HTERT RPE-1 (cell line): ENCODE results near the gene AHRR.

Source experiments
- in situ Hi-C: fragments of 300-500 bp; cut with MboI; formaldehyde crosslinking; loops from 4 replicates; pipeline ENCODE4 v1.14.3; 2020; ENCODE audit warnings: low sequenced_read_pairs

AHRR gene

DNA sequence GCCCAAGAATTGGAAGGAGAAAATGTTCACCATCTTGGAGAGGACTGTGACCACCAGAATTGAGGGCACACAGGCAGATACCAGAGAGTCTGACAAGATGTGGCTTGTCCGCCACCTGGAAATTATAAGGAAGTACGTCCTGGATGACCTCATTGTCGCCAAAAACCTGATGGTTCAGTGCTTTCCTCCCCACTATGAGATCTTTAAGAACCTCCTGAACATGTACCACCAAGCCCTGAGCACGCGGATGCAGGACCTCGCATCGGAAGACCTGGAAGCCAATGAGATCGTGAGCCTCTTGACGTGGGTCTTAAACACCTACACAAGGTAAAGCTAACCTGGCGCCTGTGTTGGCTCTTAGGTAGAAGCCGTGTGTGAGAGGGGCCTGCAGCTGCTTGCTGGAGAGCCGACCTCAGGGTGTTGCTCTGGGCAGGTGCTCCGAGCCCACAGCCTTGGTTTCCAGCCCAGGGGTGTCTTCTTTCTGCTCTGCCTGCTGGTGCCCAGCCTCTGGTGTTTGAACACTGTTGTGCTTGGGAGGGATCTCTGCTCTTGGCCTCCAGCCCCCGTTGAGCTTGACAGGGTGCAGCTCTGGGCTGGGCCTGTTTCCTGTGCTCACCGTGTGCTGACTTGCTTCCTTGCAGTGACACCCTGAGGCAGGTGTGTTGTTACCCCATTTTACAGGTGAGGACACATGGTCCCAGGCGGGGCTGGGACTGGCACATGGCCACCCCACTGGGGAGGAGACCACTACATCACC lies 132.4 kb downstream of the AHRR start:
- in situ Hi-C loops: no loop called here

DNA sequence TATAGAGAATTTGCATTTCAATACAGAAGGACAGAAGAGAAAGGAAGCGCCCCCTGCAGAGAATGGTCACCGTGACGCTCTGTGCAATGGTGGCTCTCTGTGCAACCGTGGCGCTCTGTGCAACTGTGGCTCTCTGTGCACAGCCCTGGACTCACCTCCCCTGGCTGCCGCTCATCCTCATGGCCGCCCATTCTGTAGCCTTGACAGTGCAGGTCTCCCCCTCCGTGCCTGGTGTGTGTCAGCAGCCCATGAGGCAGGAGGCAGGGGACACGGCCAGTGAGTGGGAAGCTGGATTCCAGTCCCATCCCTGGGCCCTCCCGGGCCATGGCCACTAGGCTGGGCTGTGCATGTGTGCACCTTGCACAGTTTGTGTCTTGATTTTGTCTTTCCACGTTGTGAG lies 133.4 kb downstream of the AHRR start:
- in situ Hi-C loops: no loop called here

DNA sequence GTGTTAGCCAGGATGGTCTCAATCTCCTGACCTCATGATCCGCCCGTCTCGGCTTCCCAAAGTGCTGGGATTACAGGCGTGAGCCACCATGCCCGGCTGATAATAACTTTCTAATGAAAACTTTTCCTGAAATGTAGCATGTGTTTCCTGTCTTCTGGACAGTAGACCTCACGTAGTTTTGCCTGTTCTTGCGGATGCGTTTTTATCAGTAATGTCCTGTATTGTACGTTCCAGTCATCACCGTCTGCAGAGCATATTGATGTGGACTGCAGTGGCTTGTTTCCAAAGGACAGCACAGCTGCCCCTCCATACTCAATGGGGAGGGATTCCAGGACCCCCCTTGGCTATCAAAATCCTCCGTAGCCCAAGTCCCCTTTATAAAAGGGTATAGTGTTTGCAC lies 134.3 kb downstream of the AHRR start:
- in situ Hi-C loops: no loop called here

DNA sequence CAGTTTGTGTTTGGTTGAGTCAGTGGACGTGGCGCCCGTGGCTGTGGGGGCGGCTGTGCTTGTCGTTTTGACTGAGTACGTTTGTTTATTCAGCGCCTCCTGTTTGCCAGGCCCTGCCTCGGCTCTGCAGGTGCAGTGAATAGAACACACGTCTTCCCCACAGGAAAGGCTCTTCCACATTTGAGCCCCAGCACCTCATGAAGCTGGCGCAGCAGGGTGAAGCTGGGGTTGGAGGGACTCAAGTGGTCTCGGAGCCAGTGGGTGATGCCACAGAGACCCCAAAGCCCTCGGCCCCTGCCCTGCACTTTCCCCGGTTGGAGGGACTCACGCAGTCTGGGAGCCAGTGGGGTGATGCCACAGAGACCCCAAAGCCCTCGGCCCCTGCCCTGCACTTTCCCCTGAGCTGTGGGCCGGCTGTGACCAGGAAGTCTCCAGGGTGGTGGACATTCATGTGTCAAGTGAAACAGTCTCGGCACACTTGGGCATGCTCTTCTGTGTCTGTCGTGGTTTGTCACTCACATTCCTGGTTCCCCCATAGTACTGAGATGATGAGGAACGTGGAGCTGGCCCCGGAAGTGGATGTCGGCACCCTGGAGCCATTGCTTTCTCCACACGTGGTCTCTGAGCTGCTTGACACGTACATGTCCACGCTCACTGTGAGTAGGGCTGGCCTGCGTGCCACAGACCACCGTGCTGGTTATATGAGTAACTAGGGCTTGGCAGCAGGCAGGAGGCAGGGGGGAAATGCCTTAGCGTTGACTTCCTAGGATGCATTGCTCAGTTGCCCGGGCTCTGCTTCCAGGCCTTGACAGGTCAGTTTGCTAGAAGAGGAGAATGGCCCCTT lies 135.1 kb downstream of the AHRR start:
- in situ Hi-C loops: no loop called here

DNA sequence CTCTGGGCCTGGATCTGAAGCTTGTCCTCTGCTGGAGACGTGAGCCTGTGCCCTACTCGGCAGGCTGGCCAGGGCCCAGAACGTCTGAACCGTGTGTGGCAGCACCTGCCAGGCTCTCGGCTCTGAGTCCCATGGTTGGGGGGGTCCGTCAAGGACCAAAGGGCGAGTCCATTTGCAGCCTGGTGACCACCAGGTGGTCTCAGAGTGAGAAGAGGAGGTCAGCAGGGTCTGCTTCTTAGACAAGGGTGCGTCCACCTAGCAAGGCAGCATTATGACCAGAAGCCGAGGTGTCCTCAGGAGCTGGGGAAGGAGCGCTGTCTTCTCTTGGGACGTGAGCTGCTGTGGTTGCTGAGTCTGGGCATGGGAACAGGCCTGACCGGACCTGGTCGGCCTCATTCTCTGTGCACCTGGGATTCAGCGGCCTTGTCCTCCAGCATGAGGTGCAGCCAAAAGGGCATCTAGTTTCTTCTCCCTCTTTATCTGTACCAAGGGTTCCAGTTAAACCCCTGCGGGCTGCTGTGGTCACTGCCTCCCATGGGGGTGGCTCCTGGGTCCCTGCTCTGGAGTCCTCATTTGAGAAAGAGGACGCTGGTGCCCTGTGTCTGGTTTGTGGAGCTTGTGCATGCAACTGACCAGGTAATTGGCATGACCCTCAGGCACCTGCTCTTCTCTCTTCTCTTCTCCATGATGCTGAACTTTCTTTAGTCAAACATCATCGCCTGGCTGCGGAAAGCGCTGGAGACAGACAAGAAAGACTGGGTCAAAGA lies 135.9 kb downstream of the AHRR start:
- in situ Hi-C loops: no loop called here

DNA sequence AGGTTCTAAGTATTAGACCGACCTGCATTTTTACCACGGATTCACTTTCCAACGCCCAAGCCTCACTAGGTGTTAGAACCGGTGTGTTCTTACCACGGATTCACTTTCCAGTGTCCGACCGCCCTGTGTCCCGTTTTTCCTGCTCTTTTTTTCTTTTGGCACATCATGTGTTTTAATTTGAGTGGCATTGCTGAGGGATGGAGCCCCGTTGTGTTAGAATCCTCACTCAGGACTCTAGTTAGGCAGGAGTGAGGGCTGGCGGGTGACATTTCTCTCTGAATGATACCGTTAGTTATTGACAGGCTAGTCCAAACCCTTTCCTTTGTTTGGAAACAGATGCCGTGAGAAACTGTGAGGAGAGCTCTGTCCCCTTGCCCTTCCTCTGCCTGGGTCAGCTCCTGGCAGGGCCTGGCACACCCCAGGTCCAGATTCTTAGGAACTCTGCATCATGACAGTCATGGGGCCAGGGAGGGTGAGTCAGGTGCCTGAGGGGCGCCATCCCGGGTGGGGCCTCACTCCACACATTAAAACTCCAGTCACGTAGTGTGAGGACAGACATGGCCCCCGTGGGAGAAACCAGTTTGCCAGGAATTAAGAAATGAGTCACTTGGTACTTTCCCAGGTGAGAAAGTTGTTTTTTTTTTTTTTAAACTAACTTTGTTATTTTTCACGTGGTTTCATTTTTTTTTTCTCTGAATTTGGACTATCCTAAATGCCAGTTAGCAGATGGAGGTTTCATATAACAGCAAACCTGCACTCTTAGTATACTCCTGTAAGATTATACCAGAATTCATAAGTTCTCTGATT lies 137.2 kb downstream of the AHRR start:
- in situ Hi-C loops: no loop called here

DNA sequence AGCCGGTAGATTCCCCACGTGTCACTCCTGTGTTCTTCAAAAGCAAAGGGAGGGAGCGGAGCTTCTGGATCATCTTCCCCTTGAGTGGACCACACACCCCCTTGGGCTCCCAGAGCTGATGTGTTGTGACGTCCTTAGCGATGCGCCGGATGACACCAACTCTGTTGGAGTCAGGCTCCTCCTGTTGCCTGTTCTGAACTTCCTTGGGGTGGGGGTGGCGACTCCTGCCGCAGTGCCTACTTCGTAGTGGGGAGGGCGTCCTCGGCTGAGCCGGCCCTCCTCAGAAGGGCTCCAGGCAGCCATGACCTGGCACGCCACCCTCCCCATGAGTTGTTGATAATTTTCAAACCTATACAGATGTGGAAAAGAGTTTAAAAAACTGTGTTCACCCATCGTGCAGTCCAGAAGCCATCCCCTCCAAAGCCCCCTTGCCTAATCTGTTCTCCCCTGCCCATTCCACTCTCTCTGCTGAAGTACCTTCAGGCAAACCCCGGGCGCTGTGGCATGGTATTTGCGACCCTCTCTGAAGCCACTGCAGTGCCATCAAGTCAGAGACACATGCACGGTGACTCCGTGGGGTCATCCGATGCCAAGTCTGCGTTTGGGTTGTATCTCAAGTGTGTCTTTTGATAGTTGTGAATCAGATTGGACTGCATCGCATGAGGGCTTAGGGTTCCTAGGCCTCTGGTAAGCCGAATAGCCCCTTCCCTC lies 138.2 kb downstream of the AHRR start:
- in situ Hi-C loops: no loop called here

DNA sequence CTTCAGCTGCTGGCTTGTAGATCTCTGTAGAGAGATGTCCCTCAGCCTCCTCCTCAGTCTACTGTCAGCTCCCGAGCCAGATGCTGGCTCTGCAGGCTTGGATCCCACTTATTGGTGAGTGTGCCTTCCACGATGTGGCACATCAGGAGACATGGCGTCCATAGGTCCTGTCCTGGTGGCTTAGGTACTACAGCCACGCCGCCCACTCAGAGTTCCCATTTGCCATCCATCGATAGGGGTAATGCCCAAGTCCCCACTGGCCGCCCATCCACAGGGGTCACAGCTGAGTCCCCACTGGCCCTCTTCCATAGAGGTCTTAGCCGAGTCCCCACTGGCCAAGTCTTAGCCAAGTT lies 138.7 kb downstream of the AHRR start:
- in situ Hi-C loops: no loop called here

DNA sequence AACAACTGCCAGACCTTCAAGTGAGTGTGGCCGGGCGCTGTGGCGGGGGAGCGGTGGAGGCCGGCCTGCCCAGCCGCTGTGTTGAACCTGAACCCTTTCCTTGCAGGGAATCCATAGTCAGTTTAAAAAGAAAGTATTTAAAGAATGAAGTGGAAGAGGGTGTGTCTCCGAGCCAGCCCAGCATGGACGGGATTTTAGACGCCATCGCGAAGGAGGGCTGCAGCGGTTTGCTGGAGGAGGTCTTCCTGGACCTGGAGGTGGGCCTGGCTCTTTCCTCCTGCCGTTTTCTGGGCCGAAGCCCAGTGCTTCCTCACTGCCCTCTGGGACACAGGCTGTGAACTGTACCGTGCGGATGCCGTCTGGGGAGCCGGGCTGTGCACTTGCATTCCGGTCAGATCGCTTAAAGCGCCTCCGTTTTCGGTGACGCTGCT lies 140.6 kb downstream of the AHRR start:
- in situ Hi-C loops: no loop called here

DNA sequence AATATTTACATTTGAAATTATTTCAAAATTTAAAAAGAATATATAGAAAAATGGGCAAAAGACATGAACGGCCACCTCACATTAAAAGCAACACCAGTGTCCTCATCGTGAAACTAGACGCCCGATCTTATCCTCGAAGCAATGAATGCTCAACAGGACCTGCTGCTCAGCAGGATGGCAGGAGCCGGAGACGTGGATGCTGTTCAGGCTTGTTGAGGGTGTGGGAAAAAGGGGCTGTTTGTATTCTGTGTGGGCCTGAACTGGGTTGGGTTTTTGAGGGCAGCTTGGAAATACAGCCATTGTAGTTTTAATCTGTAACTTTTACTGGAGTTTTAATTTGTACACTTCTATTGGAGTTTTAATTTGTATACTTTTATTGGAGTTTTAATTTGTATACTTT lies 141.8 kb downstream of the AHRR start:
- in situ Hi-C loops: no loop called here

DNA sequence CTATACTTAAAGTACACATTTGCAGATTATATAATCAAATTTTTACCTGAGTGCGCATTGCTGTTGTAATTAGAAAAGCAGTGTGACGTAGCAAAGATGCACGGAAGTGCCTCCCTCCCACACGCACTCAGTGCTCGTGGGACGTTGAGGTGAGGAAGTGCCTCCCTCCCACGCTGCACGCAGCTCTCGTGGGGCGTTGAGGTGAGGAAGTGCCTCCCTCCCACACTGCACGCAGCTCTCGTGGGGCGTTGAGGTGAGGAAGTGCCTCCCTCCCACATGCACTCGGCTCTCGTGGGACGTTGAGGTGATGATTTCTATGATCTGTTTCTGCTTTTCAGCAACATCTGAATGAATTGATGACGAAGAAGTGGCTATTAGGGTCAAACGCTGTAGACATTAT lies 142.4 kb downstream of the AHRR start:
- in situ Hi-C loops: no loop called here

DNA sequence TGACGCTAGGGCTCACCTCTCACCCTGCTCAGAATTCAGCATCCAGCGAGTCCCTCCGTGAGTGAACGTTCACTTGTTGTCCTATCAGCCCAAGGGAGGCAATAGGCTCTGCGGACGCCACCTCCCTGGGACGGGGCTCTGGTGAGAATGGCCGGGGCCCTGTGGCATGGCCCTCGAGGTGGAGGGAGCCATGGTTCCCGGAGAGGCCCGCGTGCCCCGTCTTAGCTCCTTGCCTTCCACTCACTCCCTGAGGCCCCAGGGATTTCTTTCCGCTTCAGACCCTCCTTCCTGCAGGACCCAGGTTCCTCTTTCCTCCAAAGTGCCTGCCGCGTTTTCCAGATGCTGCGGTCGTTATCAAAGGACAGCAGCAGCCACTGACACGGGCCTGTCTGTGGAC lies 142.9 kb downstream of the AHRR start:
- in situ Hi-C loops: no loop called here

DNA sequence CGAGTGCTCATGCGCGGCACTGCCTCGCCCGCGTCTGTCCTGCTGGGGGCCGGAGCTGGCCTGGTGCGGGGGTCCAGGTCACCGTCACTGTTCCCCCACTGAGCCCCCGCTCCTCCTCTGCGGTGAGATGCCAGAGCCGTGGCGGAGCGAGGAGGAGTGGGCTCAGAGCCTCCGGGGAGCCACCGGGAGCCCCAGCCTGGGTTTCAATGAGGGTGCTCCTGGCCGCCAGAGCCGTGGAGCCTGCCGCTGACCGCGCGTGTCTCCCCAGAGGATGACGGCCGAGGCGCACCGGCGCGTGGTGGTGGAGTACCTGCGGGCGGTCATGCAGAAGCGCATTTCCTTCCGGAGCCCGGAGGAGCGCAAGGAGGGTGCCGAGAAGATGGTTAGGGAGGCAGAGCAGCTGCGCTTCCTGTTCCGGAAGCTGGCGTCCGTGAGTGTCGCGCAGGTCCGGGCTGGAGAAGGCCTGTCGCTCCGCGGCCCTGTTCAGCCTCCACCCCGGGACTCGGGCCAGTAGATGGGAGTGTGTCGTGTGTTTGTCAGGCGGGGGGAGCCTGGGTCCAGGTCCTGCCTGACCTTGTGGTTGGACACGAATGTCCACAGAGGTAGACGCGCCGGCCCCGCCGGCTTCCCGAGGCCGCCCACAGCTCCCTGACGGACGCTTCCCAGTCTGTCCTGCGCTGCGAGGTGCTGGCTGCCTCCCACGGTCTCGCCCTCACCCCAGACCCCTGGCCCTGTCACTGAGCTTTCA lies 143.5 kb downstream of the AHRR start:
- in situ Hi-C loops: no loop called here

DNA sequence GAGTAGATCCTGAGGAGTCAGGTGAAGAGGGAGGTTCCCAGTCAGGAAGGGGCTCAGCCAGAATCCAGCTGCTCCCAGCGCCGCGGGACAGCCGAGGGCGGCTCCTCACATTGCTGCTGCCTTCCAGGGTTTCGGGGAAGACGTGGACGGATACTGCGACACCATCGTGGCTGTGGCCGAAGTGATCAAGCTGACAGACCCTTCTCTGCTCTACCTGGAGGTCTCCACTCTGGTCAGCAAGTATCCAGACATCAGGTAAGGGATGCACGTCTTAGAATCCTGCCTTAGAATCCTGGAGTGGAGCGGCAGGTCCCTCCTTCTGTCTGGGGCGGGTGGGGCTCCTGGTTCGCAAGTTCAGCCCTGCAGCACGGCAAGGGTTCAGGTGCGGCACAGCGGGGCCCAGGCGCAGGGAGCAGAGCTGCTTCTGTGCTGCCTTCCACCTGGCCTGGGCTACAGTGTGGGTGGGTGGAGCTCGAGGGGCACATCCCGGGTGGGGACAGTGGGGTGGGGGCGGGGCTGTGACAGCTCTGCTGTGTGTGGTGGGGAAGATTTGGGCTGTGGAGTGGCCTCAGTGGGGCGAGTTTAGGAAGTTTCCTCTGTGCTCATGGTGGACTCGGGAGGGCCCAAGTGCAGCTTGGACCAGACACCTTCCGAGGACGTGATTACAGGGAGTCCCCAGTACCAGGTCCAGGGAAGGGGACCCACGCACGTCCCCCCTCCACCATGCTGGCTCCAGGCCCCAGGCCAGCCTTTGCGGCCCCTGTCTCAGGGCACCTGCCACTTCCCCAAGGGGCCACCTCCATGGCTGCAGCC lies 144.3 kb downstream of the AHRR start:
- in situ Hi-C loops: no loop called here

DNA sequence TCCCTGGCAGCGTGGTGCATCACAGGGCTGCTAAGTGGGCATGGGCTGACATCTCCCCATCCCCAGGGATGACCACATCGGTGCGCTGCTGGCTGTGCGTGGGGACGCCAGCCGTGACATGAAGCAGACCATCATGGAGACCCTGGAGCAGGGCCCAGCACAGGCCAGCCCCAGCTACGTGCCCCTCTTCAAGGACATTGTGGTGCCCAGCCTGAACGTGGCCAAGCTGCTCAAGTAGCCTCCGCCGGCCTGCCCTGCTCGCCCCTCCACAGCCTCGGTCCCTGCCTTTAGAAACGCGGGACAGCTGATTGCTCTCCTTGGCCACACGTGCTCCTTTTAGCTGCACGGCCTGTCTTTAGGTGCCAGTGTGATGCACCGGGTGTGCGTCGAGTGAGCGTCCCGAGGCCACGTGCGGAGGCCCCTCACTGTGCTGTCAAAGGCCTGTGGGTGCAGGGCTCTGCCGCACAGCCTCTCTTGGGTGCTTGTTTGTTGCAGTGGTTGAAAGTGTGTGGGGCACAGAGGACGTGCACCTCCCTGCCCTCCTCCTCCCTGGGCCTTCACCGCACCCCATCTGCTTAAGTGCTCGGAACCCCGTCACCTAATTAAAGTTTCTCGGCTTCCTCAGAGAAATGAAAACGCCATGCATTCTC lies 145.3 kb downstream of the AHRR start:
- in situ Hi-C loops: no loop called here

DNA sequence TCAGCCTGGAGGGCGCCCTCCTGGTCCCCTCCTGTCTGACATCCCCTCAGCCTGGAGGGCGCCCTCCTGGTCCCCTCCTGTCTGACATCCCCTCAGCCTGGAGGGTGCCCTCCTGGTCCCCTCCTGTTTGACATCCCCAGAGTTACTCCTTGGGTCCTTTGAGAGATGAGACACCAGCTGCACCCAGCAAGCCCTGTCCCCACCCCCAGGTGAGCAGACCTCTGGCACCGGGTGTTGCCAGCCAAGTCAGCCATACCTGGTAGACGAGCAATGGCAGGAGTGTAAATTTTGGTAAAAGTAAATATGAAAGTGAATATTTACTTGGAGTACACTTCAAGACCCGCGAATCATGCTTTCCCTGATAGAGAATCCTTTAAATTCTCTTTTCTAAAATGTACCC lies 146.9 kb downstream of the AHRR start:
- in situ Hi-C loops: no loop called here

DNA sequence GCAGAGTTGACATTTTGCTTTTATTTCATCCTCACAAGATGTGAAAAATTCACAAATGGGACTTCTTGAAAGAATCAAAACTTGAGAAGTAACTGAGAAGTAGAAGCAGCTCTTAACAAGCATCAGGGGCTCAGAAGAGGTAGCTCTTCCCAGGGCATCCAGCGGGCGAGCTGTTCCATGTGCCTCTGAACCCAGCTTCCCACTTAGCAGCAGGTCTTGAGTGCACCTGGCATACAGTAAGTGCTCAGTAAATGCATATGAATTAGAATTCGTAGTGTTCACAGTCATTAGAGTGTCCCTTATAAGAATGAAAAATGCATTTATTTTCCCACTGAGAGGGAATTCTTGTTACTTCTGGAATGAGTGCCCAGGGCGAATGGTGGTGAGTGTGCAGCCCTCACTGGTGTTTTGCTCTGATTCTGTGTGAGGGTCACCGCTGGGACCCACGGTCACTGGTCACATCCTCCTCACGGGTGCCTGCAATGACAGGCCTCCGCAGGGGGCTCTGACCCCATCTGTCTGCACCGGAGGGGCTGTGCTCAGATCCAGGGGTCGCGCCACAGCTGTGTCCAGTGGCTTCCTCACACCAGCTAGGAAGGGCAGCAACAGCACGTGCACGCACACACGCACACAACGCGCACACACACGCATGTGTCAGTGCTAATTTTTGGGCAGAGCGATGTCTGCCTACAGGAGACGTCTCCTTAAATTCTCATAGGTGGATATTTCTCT lies 148.4 kb downstream of the AHRR start:
- in situ Hi-C loops: no loop called here
